NCI-H2081 (cell line): ENCODE data around the gene TRPM1.

Experiments used
- DNase-seq, 2 experiments: peaks; one replicate each; lab custom pipeline; 2025; lab: John Stamatoyannopoulos, UW

Gene TRPM1

GRCh38 chr15:31082771-31083369 lies 18.7 kb downstream of the TRPM1 start:
- DNase-seq, result peak in 1 of 2 experiments; percentile 32

GRCh38 chr15:31081588-31082250 lies 19.8 kb downstream of the TRPM1 start:
- peak; percentile 72 to 93 for DNase-seq

GRCh38 chr15:31081056-31081455 lies 20.5 kb downstream of the TRPM1 start:
- DNase-seq, result no peak

GRCh38 chr15:31080591-31081014 lies 20.9 kb downstream of the TRPM1 start:
- no peak for DNase-seq

GRCh38 chr15:31079519-31079918 lies 22.0 kb downstream of the TRPM1 start:
- no peak for DNase-seq

- DNase-seq, result no peak
These were observed 23.1 kb downstream of the TRPM1 start for GRCh38 chr15:31078471-31078870.

GRCh38 chr15:31077941-31078340 lies 23.6 kb downstream of the TRPM1 start:
- no peak for DNase-seq

GRCh38 chr15:31077181-31077580 lies 24.3 kb downstream of the TRPM1 start:
- peak in 1 of 2 experiments; percentile 44 for DNase-seq

- no peak for DNase-seq
These were observed 27.2 kb downstream of the TRPM1 start for GRCh38 chr15:31074321-31074720.

- no peak for DNase-seq
These were observed 30.7 kb downstream of the TRPM1 start for GRCh38 chr15:31070867-31071266.

- DNase-seq, result no peak
These were observed 32.0 kb downstream of the TRPM1 start for GRCh38 chr15:31069360-31070000.

- no peak for DNase-seq
These were observed 33.5 kb downstream of the TRPM1 start for GRCh38 chr15:31067890-31068603.

GRCh38 chr15:31065824-31066223 lies 35.7 kb downstream of the TRPM1 start:
- no peak for DNase-seq

- no peak for DNase-seq
These were observed 38.6 kb downstream of the TRPM1 start for GRCh38 chr15:31062911-31063310.

GRCh38 chr15:31062310-31062847 lies 39.1 kb downstream of the TRPM1 start:
- peak in 1 of 2 experiments; percentile 47 for DNase-seq

- no peak for DNase-seq
These were observed 40.9 kb downstream of the TRPM1 start for GRCh38 chr15:31060429-31061140.

- no peak for DNase-seq
These were observed 43.1 kb downstream of the TRPM1 start for GRCh38 chr15:31058236-31058962.

- DNase-seq, result no peak
These were observed 49.9 kb downstream of the TRPM1 start for GRCh38 chr15:31051496-31052080.

GRCh38 chr15:31050953-31051352 lies 50.6 kb downstream of the TRPM1 start:
- no peak for DNase-seq
